ENCODE data around the gene PRDM8.

DNA sequence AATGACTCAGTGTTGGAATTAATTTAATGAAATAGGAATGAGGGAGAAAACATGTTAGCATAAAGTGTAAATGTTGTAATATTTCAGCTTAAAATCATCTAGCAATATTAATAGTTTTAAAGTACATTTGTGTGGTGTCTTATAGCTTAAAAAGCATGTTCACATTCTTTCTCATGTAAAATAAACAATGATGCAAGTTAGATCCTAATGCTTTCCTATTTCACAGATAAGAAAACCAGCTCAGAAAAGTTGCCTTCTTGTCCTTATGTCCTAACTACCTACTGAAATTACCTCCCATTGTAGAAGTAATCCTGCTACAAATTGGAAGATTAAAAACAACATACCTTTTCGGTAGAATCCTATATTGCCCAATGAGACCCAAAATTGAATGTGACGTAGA, 40.9 kb upstream of the PRDM8 start:
- TF ChIP-seq, protein P1, sequence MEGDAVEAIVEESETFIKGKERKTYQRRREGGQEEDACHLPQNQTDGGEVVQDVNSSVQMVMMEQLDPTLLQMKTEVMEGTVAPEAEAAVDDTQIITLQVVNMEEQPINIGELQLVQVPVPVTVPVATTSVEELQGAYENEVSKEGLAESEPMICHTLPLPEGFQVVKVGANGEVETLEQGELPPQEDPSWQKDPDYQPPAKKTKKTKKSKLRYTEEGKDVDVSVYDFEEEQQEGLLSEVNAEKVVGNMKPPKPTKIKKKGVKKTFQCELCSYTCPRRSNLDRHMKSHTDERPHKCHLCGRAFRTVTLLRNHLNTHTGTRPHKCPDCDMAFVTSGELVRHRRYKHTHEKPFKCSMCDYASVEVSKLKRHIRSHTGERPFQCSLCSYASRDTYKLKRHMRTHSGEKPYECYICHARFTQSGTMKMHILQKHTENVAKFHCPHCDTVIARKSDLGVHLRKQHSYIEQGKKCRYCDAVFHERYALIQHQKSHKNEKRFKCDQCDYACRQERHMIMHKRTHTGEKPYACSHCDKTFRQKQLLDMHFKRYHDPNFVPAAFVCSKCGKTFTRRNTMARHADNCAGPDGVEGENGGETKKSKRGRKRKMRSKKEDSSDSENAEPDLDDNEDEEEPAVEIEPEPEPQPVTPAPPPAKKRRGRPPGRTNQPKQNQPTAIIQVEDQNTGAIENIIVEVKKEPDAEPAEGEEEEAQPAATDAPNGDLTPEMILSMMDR (IDR thresholded peaks at IDR 0.05; ENCODE audit: low read length) = no peak
- TF ChIP-seq EZH2 (optimal IDR thresholded peaks at IDR 0.05; ENCODE audit: low read depth, low read length) (no peak), EZH2phosphoT487 (IDR thresholded peaks at IDR 0.05; ENCODE audit: low read length) (no peak)
